GM06990 (cell line): ENCODE measurements around the gene PCBP1.
"Not testable (repeated sequence)": the region's sequence is repeated elsewhere in the genome, so short reads cannot be mapped to it uniquely, and the experiment has no call there.

ENCODE experiments used
- DNase-seq: peaks from one replicate; pipeline ENCODE4 v3.0.0-alpha.2; 2011; ENCODE audit not compliant: insufficient read length; ENCODE audit errors: extremely low read depth
- H3K27me3 ChIP-seq: replicated peaks from 2 replicates; pipeline ENCODE4 v1.6.0; 2011; ENCODE audit warnings: low read length; ENCODE audit not compliant: control insufficient read depth, insufficient read depth
- H3K36me3 ChIP-seq: 2 replicates; pipeline ENCODE4 v1.5.1; 2011; ENCODE audit warnings: low read length; ENCODE audit not compliant: control insufficient read depth, insufficient read depth
- H3K4me3 ChIP-seq: replicated peaks from 2 replicates; pipeline ENCODE4 v1.5.1; 2011; ENCODE audit warnings: low read depth, mild to moderate bottlenecking, control low read depth, low read length
- CTCF ChIP-seq: IDR thresholded peaks from 2 replicates; pipeline ENCODE4 v1.5.1; 2011; ENCODE audit warnings: low read length, control low read depth, mild to moderate bottlenecking, inconsistent platforms; ENCODE audit not compliant: insufficient read depth, poor library complexity, severe bottlenecking

Gene PCBP1

GRCh38 chr2:70049255-70049654 is 38.0 kb upstream of the PCBP1 start:
- DNase-seq: no peak
- H3K4me3 ChIP-seq: no peak overlapping the region
- TF ChIP-seq CTCF: no peak
- peaks cover 6% of the 10 kb centered on the region for H3K36me3 ChIP-seq
- H3K27me3 ChIP-seq: no peaks in the 10 kb centered on the region

GRCh38 chr2:70050631-70051425 is 36.4 kb upstream of the PCBP1 start:
- no peak for DNase-seq
- peaks cover 6% of the 10 kb centered on the region for H3K36me3 ChIP-seq
- H3K27me3 ChIP-seq: no peaks in the 10 kb centered on the region
- no peak overlapping the region for H3K4me3 ChIP-seq
- no peak for TF ChIP-seq CTCF

DNA sequence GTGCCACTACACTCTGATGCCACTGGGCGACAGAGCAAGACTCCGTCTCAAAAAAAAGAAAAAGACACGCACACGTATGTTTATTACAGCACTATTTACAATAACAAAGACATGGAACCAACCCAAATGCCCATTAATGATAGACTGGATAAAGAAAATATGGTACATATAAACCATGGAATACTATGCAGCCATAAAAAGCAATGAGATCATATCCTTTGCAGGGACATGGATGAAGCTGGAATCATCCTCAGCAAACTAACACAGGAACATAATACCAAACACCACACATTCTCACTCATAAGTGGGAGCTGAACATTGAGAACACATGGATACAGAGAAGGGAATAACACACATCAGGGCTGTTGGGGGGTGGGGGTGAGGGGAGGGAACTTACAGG is 32.0 kb upstream of the PCBP1 start:
- H3K36me3 ChIP-seq, DNase-seq, H3K4me3 ChIP-seq, H3K27me3 ChIP-seq: not testable (repeated sequence)

DNA sequence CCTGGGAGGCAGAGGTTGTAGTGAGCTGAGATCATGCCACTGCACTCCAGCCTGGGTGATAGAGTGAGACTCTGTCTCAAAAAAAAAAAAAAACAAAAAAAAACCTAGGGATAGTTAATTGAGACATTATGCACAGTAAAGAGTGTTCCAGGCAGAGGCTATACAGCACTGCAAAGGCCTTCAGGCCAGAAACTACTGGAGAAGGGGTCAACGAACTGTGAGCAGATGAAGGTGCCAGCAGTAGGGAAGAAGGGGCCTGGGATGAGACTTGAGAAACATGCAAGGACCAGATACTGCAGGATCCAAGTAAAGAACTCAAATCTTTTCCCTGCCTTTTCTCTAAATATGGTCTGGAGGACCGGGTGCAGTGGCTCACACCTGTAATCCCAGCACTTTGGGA is 26.0 kb upstream of the PCBP1 start:
- no peak for DNase-seq
- H3K4me3 ChIP-seq: no peak overlapping the region
- TF ChIP-seq CTCF: no peak
- peaks cover 9% of the 10 kb centered on the region for H3K36me3 ChIP-seq
- H3K27me3 ChIP-seq: no peaks in the 10 kb centered on the region

GRCh38 chr2:70062270-70062669 is 25.0 kb upstream of the PCBP1 start:
- H3K36me3 ChIP-seq: peaks cover 9% of the 10 kb centered on the region
- TF ChIP-seq CTCF: no peak
- no peak overlapping the region for H3K4me3 ChIP-seq
- no peak for DNase-seq
- H3K27me3 ChIP-seq: no peaks in the 10 kb centered on the region

DNA sequence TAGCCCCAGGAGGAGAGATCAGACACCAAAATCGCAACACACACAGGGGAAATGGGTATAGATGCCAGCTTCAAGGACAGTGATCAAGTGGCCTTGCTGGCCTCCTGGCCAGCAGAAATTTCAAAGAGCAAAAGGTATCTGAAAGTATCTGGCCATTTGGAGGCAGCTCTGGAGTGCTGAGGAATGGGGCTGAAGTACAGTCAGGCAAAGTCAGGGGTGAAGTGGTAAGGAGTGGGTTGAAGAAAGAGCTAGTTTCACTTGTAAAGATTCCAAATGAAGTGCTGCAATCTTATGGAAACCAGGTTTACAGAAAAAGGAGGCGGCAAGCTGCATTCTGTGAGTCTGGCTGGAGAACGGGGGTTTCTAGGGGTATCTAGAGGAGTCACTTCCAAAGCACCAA is 19.2 kb upstream of the PCBP1 start:
- H3K36me3 ChIP-seq: peaks cover 3% of the 10 kb centered on the region
- TF ChIP-seq CTCF: no peak

More for the DNA sequence above, 19.2 kb upstream of the PCBP1 start:
- DNase-seq: no peak
- Histone ChIP-seq H3K27me3 (no peaks in the 10 kb centered on the region), H3K4me3 (no peak overlapping the region)
